WTC11 (cell line): ENCODE results near the gene TSPAN5. TPM values are rescaled to one million over a fixed set of nuclear protein-coding genes. Genes with fewer than 3 reads are reported as not detected.

ENCODE experiments used
- ATAC-seq: fragments of 200-7000 bp; cut with Tn5 transposase; 2 replicates; pipeline ENCODE4 v1.10.0; 2021; ENCODE audit warnings: mild to moderate bottlenecking, moderate library complexity
- CTCF ChIA-PET: fragments of 300-600 bp; sonication (Branson Sonifier 250); formaldehyde crosslinking; loops from one replicate; lab custom pipeline; 2021; ENCODE audit warnings: antibody characterized with exemption; lab: Charles Lee
- POLR2A ChIA-PET: fragments of 350-600 bp; sonication (Branson Sonifier 250); formaldehyde crosslinking; loops from one replicate; lab custom pipeline; 2021; ENCODE audit warnings: antibody characterized with exemption; lab: Charles Lee
- DNase-seq: peaks from one replicate; pipeline ENCODE4 v3.0.0; 2021; ENCODE audit warnings: low spot score
- H3K27ac Mint-ChIP-seq: 2 replicates; pipeline ENCODE4 v1.8.0; 2021; ENCODE audit warnings: mixed read lengths
- H3K27me3 Mint-ChIP-seq: 2 replicates; pipeline ENCODE4 v1.8.0; 2021; ENCODE audit warnings: low read depth, mild to moderate bottlenecking, moderate library complexity, mixed read lengths
- H3K36me3 Mint-ChIP-seq: 2 replicates; pipeline ENCODE4 v1.8.0; 2021; ENCODE audit warnings: mixed read lengths
- H3K4me1 Mint-ChIP-seq: 2 replicates; pipeline ENCODE4 v1.8.0; 2022; ENCODE audit warnings: mixed read lengths
- H3K4me3 Mint-ChIP-seq: 2 replicates; pipeline ENCODE4 v1.8.0; 2021; ENCODE audit warnings: mild to moderate bottlenecking, moderate library complexity, mixed read lengths
- H3K9me3 Mint-ChIP-seq: 2 replicates; pipeline ENCODE4 v1.8.0; 2021; ENCODE audit warnings: mixed read lengths
- AFF4 ChIP-seq: sonication (generic); formaldehyde crosslinking; IDR thresholded peaks from 2 replicates; pipeline ENCODE4 v1.8.1; 2023; ENCODE audit warnings: mild to moderate bottlenecking, missing genetic modification reagents, borderline replicate concordance
- ARID4B ChIP-seq: sonication (generic); formaldehyde crosslinking; IDR thresholded peaks from 2 replicates; pipeline ENCODE4 v1.8.0; 2023; ENCODE audit warnings: missing genetic modification reagents, mild to moderate bottlenecking, borderline replicate concordance
- ATF2 ChIP-seq: sonication (generic); formaldehyde crosslinking; IDR thresholded peaks from 2 replicates; pipeline ENCODE4 v1.8.1; 2022; ENCODE audit warnings: low read depth, missing genetic modification reagents, borderline replicate concordance
- ATF3 ChIP-seq: sonication (generic); formaldehyde crosslinking; conservative IDR thresholded peaks from 2 replicates; pipeline ENCODE4 v1.8.1; 2022; ENCODE audit warnings: mild to moderate bottlenecking, missing genetic modification reagents
- FOXK1 ChIP-seq: sonication (generic); formaldehyde crosslinking; IDR thresholded peaks from 2 replicates; pipeline ENCODE4 v1.8.0; 2022; ENCODE audit warnings: mild to moderate bottlenecking, moderate library complexity, missing genetic modification reagents
- FOXP4 ChIP-seq: sonication (generic); formaldehyde crosslinking; IDR thresholded peaks from 2 replicates; pipeline ENCODE4 v1.8.0; 2022; ENCODE audit warnings: mild to moderate bottlenecking, missing genetic modification reagents
- GABPB1 ChIP-seq: sonication (generic); formaldehyde crosslinking; IDR thresholded peaks from 2 replicates; pipeline ENCODE4 v1.8.1; 2023; ENCODE audit warnings: mild to moderate bottlenecking, missing genetic modification reagents
- IRF1 ChIP-seq: sonication (generic); formaldehyde crosslinking; IDR thresholded peaks from 2 replicates; pipeline ENCODE4 v1.8.0; 2023; ENCODE audit warnings: missing genetic modification reagents
- IRF2 ChIP-seq: sonication (generic); formaldehyde crosslinking; IDR thresholded peaks from 2 replicates; pipeline ENCODE4 v1.8.0; 2022; ENCODE audit warnings: low read depth, missing genetic modification reagents, borderline replicate concordance
- JUN ChIP-seq: sonication (generic); formaldehyde crosslinking; IDR thresholded peaks from 2 replicates; pipeline ENCODE4 v1.8.0; 2023; ENCODE audit warnings: mild to moderate bottlenecking, missing genetic modification reagents
- MXD4 ChIP-seq: fragments of 250-450 bp; sonication (Bioruptor Pico); IDR thresholded peaks from 2 replicates; pipeline ENCODE4 v1.8.0; 2021; ENCODE audit warnings: mild to moderate bottlenecking, moderate library complexity, borderline replicate concordance
- NFATC4 ChIP-seq: fragments of 250-450 bp; sonication (Bioruptor Pico); IDR thresholded peaks from 2 replicates; pipeline ENCODE4 v1.9.0; 2021; ENCODE audit warnings: mild to moderate bottlenecking
- NR1H2 ChIP-seq: sonication (generic); formaldehyde crosslinking; IDR thresholded peaks from 2 replicates; pipeline ENCODE4 v1.9.0; 2021; ENCODE audit warnings: mild to moderate bottlenecking, moderate library complexity, missing genetic modification reagents
- SMAD4 ChIP-seq: sonication (generic); formaldehyde crosslinking; IDR thresholded peaks from 2 replicates; pipeline ENCODE4 v1.8.0; 2022; ENCODE audit warnings: mild to moderate bottlenecking, missing genetic modification reagents
- TCF7 ChIP-seq: sonication (generic); formaldehyde crosslinking; IDR thresholded peaks from 2 replicates; pipeline ENCODE4 v1.8.0; 2022; ENCODE audit warnings: mild to moderate bottlenecking, low read depth, missing genetic modification reagents, moderate library complexity
- ZNF232 ChIP-seq: sonication (generic); formaldehyde crosslinking; IDR thresholded peaks from 2 replicates; pipeline ENCODE4 v1.8.0; 2022; ENCODE audit warnings: mild to moderate bottlenecking, missing genetic modification reagents
- ZNF281 ChIP-seq: sonication (generic); formaldehyde crosslinking; IDR thresholded peaks from 2 replicates; pipeline ENCODE4 v1.8.0; 2023; ENCODE audit warnings: mild to moderate bottlenecking, missing genetic modification reagents
- total RNA-seq: library from RNA; stranded (reverse); gene quantifications from 3 replicates; pipeline ENCODE4 v1.2.3, GENCODE V29; 2021

Gene TSPAN5
- total RNA-seq, 1 experiment from 2014 or later = 22.7 TPM

- Mint-ChIP-seq H3K27ac (no peak overlapping the region), H3K9me3 (no peaks in the 10 kb centered on the region), H3K4me3 (no peak overlapping the region), H3K27me3 (no peaks in the 10 kb centered on the region), H3K36me3 (no peaks in the 10 kb centered on the region), H3K4me1 (peaks cover 34% of the 10 kb centered on the region)
- DNase-seq (no peak), ATAC-seq (no peak)
- POLR2A ChIA-PET = no interaction called here
- CTCF ChIA-PET = interaction anchor here (1.1 to 1.3 kb wide), 2 partner anchors 174 to 175 kb away, joined by 3 read pairs; no protein-coding TSS in a partner anchor
- TF ChIP-seq TCF7 (no peak), FOXK1 (CRISPR knock-in tag) (no peak), ZNF281 (CRISPR knock-in tag) (no peak), NR1H2 (CRISPR knock-in tag) (no peak), JUN (no peak), AFF4 (CRISPR knock-in tag) (no peak), SMAD4 (no peak), ATF2 (CRISPR knock-in tag) (no peak), ATF3 (CRISPR knock-in tag) (no peak), ARID4B (CRISPR knock-in tag) (no peak), IRF1 (CRISPR knock-in tag) (no peak), ZNF232 (CRISPR knock-in tag) (no peak), GABPB1 (CRISPR knock-in tag) (no peak), IRF2 (CRISPR knock-in tag) (no peak), MXD4 (CRISPR knock-in tag) (no peak), FOXP4 (CRISPR knock-in tag) (no peak), NFATC4 (CRISPR knock-in tag) (no peak)
Observed at GRCh38 chr4:98641906-98642668, 16.3 kb downstream of the TSPAN5 start.
